ENCODE results near the gene RTN1.

Gene RTN1

GRCh38 chr14:59830338-59830734 lies 40.2 kb downstream of the RTN1 start:
- no peak overlapping the region for H3K4me3 ChIP-seq (replicated peaks; ENCODE audit: insufficient read depth, low read length)
- DNase-seq (ENCODE audit: low read depth in 1 of 2, low spot score in 1 of 2): no peak
- no peak for TF ChIP-seq SPI1 (IDR thresholded peaks at IDR 0.05; ENCODE audit: borderline replicate concordance, low read depth)
- TF ChIP-seq POLR2AphosphoS5 (IDR thresholded peaks at IDR 0.05; ENCODE audit: low read depth): no peak
- no peak for TF ChIP-seq CTCF (IDR thresholded peaks at IDR 0.05; ENCODE audit: insufficient read depth, low read length)
- TF ChIP-seq GABPA (IDR thresholded peaks at IDR 0.05; ENCODE audit: low read depth): no peak
- no peak for TF ChIP-seq REST (IDR thresholded peaks at IDR 0.05; ENCODE audit: insufficient replicate concordance, low read depth)
- H3K27me3 ChIP-seq (ENCODE audit: insufficient read depth, poor library complexity, severe bottlenecking): no peaks in the 10 kb centered on the region
- no peak overlapping the region for H3K27ac ChIP-seq (replicated peaks)

- DNase-seq (ENCODE audit: low read depth in 1 of 2, low spot score in 1 of 2): peak in 1 of 2 experiments; percentile 10
- H3K27ac ChIP-seq (replicated peaks): no peak overlapping the region
- H3K4me3 ChIP-seq (replicated peaks; ENCODE audit: insufficient read depth, low read length): no peak overlapping the region
- no peaks in the 10 kb centered on the region for H3K27me3 ChIP-seq (ENCODE audit: insufficient read depth, poor library complexity, severe bottlenecking)
- TF ChIP-seq CTCF (IDR thresholded peaks at IDR 0.05; ENCODE audit: insufficient read depth, low read length) (no peak), POLR2AphosphoS5 (IDR thresholded peaks at IDR 0.05; ENCODE audit: low read depth) (no peak), GABPA (IDR thresholded peaks at IDR 0.05; ENCODE audit: low read depth) (no peak), REST (IDR thresholded peaks at IDR 0.05; ENCODE audit: insufficient replicate concordance, low read depth) (no peak), SPI1 (IDR thresholded peaks at IDR 0.05; ENCODE audit: borderline replicate concordance, low read depth) (no peak)
These were observed 40.9 kb downstream of the RTN1 start for GRCh38 chr14:59829469-59830337.

GRCh38 chr14:59828276-59828675 lies 42.3 kb downstream of the RTN1 start:
- H3K4me3 ChIP-seq (replicated peaks; ENCODE audit: insufficient read depth, low read length): no peak overlapping the region
- no peak for TF ChIP-seq CTCF (IDR thresholded peaks at IDR 0.05; ENCODE audit: insufficient read depth, low read length)
- TF ChIP-seq SPI1 (IDR thresholded peaks at IDR 0.05; ENCODE audit: borderline replicate concordance, low read depth): no peak
- no peak overlapping the region for H3K27ac ChIP-seq (replicated peaks)
- no peaks in the 10 kb centered on the region for H3K27me3 ChIP-seq (ENCODE audit: insufficient read depth, poor library complexity, severe bottlenecking)
- DNase-seq (ENCODE audit: low read depth in 1 of 2, low spot score in 1 of 2): no peak

Measured in HL-60 (cell line).